BJ (cell line): ENCODE results near the gene TMEM86B. TPM values are rescaled to one million over a fixed set of nuclear protein-coding genes. Genes with fewer than 3 reads are reported as not detected.

Source experiments
- CTCF ChIA-PET: fragments of 350-600 bp; formaldehyde crosslinking; extraction: SDS; loops from one replicate; lab custom pipeline; 2021; ENCODE audit warnings: antibody characterized with exemption, inconsistent platforms; lab: Yijun Ruan, JAX
- POLR2A ChIA-PET: fragments of 300-600 bp; sonication (Branson Sonifier 250); formaldehyde crosslinking; extraction: SDS; loops from one replicate; lab custom pipeline; 2021; ENCODE audit warnings: antibody characterized with exemption; lab: Charles Lee
- DNase-seq: peaks from one replicate; pipeline ENCODE4 v3.0.0-alpha.2; 2011; ENCODE audit warnings: low read depth
- H3K27me3 ChIP-seq: 2 replicates; pipeline ENCODE4 v1.6.0; 2011; ENCODE audit warnings: low read length; ENCODE audit not compliant: control insufficient read depth, insufficient read depth
- H3K36me3 ChIP-seq: 2 replicates; pipeline ENCODE4 v1.5.1; 2011; ENCODE audit warnings: low read length; ENCODE audit not compliant: control insufficient read depth, insufficient read depth
- H3K4me3 ChIP-seq: 2 replicates; pipeline ENCODE4 v1.5.1; 2011; ENCODE audit warnings: low read depth, mild to moderate bottlenecking, control low read depth, low read length
- CTCF ChIP-seq: IDR thresholded peaks from 2 replicates; pipeline ENCODE4 v1.5.1; 2011; ENCODE audit warnings: low read depth, mild to moderate bottlenecking, control low read depth, inconsistent platforms, low read length, moderate library complexity; ENCODE audit not compliant: insufficient read depth
- polyA plus RNA-seq: library from polyadenylated mRNA; depleted of rRNA; stranded (reverse); fragments of >200 nt; gene quantifications from 2 replicates; pipeline ENCODE4 v1.2.3, GENCODE V29; 2011

TMEM86B gene
- polyA plus RNA-seq, 1 experiment, result 1.5 TPM

DNA sequence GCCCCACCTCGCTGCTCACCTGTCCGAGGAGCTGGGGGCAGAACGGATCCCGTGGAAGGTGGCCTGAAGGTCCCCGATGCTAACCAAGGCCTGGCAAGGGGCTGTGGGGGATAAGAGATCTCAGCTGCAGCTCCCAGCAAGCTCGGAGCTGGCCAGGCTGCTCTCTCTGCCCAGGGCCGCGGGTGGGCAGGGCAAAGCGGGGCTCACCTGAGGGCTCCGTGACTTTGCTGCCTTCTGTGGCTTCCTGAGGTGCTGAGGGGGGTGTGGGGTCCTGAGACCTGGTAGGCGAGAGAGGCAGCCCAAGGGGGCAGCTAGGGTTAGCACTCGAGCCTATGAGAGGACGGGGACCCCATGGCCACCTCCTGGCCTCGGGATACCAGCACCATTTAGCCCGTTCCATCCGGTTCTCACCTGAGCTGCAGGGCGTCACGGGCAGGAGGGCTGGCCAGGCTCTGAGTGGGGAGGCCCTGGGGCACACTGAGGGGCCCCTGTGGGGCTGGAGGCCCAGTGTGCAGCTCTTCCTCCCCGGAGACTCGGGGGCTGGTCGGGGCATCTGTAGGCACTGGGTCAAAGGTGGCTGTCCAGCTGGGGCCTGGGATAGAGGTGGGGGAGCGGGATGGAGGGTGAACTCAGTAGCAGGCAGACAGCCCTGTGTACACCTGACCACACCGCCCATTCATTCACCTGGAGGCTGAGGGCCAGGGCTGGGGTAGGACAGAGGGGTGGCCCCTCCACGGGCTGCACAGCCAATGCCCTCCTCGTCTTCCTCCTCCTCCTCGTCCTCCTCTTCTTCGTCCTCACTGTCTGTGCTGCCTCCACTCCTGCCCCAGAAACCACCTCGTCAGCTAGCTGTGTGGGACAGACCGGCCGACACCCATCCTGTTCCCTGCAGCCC lies 3.1 kb upstream of the TMEM86B start:
- ChIA-PET POLR2A (no interaction called here), CTCF (no interaction called here)
- no peak for TF ChIP-seq CTCF
- Histone ChIP-seq H3K36me3 (peaks cover 34% of the 10 kb centered on the region), H3K4me3 (no peak overlapping the region), H3K27me3 (no peaks in the 10 kb centered on the region)
- DNase-seq, result no peak

GRCh38 chr19:55230780-55231179 lies 2.2 kb upstream of the TMEM86B start:
- Histone ChIP-seq H3K27me3 (no peaks in the 10 kb centered on the region), H3K36me3 (peaks cover 33% of the 10 kb centered on the region), H3K4me3 (no peak overlapping the region)
- TF ChIP-seq CTCF, result no peak
- ChIA-PET POLR2A (no interaction called here), CTCF (no interaction called here)
- DNase-seq, result no peak

- CTCF ChIA-PET, result no interaction called here
- H3K36me3 ChIP-seq, result peaks cover 34% of the 10 kb centered on the region
These were observed 1.8 kb upstream of the TMEM86B start for GRCh38 chr19:55230329-55230728.

DNA sequence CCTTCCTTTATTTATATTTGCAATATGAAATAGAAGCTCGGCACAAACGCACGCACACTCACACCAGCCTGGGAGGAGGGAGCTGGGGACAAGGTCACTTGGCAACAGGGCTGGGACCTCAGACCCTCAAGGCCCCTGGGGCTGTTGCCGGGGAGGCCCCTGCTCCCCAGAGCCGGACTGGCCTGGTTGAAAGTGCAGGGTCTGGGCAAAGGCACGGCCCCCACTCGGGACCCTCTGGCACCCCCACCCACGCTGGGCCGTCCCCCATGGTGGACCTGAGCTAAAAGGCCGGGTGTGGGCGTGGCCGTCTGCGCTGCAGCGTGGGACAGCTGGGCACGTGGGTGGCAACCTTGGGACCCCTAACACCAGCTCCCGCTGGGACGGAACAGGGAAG lies 1.2 kb upstream of the TMEM86B start:
- peaks cover 32% of the 10 kb centered on the region for H3K36me3 ChIP-seq
- ChIA-PET POLR2A (interaction anchor here (0.5 kb wide), 1 partner anchor 394 kb away, joined by 9 read pairs; the partner anchor contains the start of gene ZNF784), CTCF (no interaction called here)
- TF ChIP-seq CTCF, result no peak
- no peak overlapping the region for H3K4me3 ChIP-seq
- DNase-seq, result no peak
- no peaks in the 10 kb centered on the region for H3K27me3 ChIP-seq

More at GRCh38 chr19:55230329-55230728, 1.8 kb upstream of the TMEM86B start:
- POLR2A ChIA-PET, result interaction anchor here (0.5 kb wide), 1 partner anchor 394 kb away, joined by 9 read pairs; the partner anchor contains the start of gene ZNF784
- H3K4me3 ChIP-seq, result no peak overlapping the region
- no peaks in the 10 kb centered on the region for H3K27me3 ChIP-seq
- DNase-seq, result no peak
- TF ChIP-seq CTCF, result no peak

DNA sequence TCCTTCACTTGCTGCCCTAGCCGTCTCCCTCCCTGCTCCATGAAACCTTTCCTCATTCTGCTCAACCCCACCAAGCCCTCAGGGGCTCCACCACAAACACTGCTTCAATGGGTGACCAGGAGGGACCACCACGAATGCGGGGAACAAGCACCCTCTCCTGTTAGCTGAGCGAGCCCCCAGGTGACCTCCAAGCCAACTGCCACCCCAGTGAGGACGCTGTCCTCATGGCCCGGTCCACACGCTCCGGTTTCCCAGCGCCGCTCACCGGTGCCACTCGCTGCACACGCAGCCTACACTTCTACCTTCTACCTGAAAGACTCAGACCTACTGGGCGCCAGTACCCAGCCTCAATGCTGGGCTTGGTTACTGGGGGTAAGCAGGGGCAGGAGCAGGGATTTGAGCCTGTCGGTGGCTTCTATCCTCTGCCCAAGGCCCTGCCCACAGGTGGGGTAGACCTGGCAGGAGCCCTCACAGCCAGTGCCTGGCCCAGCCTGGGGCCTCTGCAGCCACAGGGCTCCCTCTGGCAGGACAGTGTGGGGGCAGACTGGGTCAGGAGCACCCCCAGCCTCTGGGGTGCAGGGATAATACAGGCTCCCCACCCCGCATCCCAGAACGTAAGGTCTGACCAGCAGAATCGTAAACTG lies 704 bp upstream of the TMEM86B start:
- ChIA-PET CTCF (no interaction called here), POLR2A (no interaction called here)
- TF ChIP-seq CTCF, result no peak
- Histone ChIP-seq H3K4me3 (no peak overlapping the region), H3K27me3 (no peaks in the 10 kb centered on the region), H3K36me3 (peaks cover 32% of the 10 kb centered on the region)
- no peak for DNase-seq
